Measurements from ENCODE around the gene KLK11. TPM values are rescaled to one million over a fixed set of nuclear protein-coding genes. Genes with fewer than 3 reads are reported as not detected.
"Not testable (repeated sequence)": the region's sequence is repeated elsewhere in the genome, so short reads cannot be mapped to it uniquely, and the experiment has no call there.

KLK11 gene
- total RNA-seq, 2 donors from 2014 or later: 18.4 to 44.8 TPM

DNA sequence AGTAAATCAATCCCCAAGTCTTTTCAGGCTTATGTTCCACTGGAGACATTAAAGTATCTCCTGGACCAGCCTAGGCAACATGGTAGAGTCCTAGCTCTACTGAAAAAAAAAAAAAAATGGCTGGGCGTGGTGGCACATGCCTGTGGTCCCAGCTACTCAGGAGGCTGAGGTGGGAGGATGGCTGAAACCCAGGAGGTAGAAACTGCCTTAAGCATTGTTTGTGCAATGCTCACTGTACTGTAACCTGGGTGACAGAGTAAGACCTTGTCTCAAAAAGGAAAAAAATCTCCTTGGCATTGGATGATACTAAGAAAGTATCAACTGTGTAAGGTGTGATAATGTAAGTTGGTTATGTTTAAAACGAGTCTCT is 33.8 kb downstream of the KLK11 start:
- DNase-seq (no peak), ATAC-seq (no peak)
- intact Hi-C loops (cut with DNase I): no loop called here
- H3K36me3 ChIP-seq (replicated peaks in 1 of 2; ENCODE audit: insufficient read depth in 1 of 2, low read depth in 2 of 2): no peaks in the 10 kb centered on the region
- H3K27ac ChIP-seq: no peak overlapping the region
- WGBS, 2 donors: 32% methylated on average over 2 of the region's 2 CpGs
- H3K4me3 ChIP-seq: no peak overlapping the region
- no peaks in the 10 kb centered on the region for H3K27me3 ChIP-seq
- no peaks in the 10 kb centered on the region for H3K9me3 ChIP-seq
- TF ChIP-seq POLR2A (IDR thresholded peaks at IDR 0.05): no peak
- TF ChIP-seq, protein P1, sequence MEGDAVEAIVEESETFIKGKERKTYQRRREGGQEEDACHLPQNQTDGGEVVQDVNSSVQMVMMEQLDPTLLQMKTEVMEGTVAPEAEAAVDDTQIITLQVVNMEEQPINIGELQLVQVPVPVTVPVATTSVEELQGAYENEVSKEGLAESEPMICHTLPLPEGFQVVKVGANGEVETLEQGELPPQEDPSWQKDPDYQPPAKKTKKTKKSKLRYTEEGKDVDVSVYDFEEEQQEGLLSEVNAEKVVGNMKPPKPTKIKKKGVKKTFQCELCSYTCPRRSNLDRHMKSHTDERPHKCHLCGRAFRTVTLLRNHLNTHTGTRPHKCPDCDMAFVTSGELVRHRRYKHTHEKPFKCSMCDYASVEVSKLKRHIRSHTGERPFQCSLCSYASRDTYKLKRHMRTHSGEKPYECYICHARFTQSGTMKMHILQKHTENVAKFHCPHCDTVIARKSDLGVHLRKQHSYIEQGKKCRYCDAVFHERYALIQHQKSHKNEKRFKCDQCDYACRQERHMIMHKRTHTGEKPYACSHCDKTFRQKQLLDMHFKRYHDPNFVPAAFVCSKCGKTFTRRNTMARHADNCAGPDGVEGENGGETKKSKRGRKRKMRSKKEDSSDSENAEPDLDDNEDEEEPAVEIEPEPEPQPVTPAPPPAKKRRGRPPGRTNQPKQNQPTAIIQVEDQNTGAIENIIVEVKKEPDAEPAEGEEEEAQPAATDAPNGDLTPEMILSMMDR (IDR thresholded peaks at IDR 0.05): no peak
- H3K4me1 ChIP-seq: no peaks in the 10 kb centered on the region

DNA sequence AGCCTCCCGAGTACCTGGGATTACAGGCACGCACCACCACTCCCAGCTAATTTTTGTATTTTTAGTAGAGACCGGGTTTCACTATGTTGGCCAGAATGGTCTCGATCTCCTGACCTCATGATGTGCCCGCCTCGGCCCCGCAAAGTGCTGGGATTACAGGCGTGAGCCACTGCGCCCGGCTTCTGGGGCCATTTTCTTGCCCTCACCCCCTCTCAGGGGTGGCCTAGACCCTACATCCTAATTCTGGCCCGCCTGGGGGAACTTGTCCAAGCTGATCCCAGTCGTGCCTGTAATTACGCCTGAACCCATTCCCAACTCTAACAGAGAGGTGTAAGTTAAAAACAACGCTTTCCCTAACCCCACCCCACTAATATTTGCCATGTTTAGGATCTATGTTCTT is 42.0 kb downstream of the KLK11 start:
- intact Hi-C loops (cut with DNase I); H3K27me3 ChIP-seq; H3K4me1 ChIP-seq; H3K27ac ChIP-seq; ATAC-seq; H3K4me3 ChIP-seq; H3K9me3 ChIP-seq; H3K36me3 ChIP-seq (replicated peaks in 1 of 2; ENCODE audit: insufficient read depth in 1 of 2, low read depth in 2 of 2); DNase-seq: not testable (repeated sequence)
- WGBS, 2 donors: 74 to 82% methylated on average over 14 of the region's 14 CpGs

DNA sequence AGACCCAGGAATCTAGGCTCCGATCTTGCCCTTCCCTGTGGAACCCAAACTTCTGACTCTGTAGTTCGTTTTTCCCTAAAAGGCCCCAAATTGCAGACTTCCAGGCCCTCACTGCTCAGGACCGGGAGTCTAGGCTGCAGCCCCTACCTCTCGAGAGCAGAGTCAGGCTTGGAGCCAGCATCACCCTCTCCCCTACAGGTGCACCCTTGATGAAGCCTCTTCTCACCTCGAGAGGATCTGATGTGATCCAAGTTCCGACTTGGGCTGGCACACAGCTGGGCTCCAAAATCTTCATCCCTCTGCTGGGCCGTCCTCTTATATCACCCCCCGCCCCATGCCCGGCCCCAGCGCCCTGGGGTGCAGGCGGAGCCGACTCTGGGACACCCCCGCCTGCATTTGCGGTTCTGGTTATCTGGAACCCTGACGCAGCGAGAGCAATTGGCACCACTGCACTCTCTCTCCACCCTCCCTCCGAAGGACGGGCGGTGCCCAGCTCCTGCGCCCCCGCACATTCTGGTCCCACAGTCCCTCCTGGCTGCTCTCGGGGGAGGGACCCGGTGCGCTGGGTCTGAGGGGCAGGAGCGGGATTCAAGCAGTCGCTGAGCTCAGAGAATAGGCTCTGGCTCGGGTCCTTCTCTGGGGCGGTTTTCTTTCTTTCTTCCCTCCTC is 42.7 kb downstream of the KLK11 start, which contains the start of gene KLK7:
TSS of gene KLK7 (minus strand) at position 293 of the 668 bp plus-strand sequence. CDS start 1,518 bp downstream, outside the sequence.
- H3K4me1 ChIP-seq: no peaks in the 10 kb centered on the region
- no peak within 1 kb of the TSS for H3K27ac ChIP-seq
- intact Hi-C loops (cut with DNase I): no loop called here
- H3K27me3 ChIP-seq: no peaks in the 10 kb centered on the region
- no peak for ATAC-seq
- DNase-seq: no peak
- no peak within 1 kb of the TSS for H3K4me3 ChIP-seq
- WGBS, 2 donors: 8 to 10% methylated on average over 16 to 28 of the region's 28 CpGs
- TF ChIP-seq POLR2A (IDR thresholded peaks at IDR 0.05): no peak
- TF ChIP-seq, protein P1 (IDR thresholded peaks at IDR 0.05): no peak
- H3K9me3 ChIP-seq: no peaks in the 10 kb centered on the region
- H3K36me3 ChIP-seq (replicated peaks in 1 of 2; ENCODE audit: insufficient read depth in 1 of 2, low read depth in 2 of 2): no peaks in the 10 kb centered on the region

DNA sequence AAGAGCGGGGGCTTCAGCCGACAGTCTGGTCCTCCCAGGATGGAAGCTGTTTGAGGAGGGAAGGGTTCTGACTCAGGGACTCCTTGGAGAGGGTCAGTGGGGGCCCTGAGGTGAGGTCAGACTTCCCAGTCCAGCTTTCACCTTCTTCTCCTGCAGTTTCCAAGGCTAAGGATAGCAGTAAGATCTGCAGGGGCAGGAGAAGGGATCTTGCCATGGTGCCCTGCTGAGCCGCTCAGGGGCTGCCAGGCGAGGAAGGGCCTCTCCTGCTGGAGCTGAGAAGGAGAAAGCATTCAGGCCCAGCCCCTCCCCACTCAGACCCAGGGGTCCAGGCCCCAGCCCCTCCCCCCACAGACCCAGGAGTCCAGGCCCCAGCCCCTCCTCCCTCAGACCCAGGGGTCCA is 44.2 kb downstream of the KLK11 start:
- intact Hi-C loops (cut with DNase I): no loop called here
- Histone ChIP-seq H3K4me3 (no peak overlapping the region), H3K27me3 (no peaks in the 10 kb centered on the region), H3K4me1 (no peaks in the 10 kb centered on the region), H3K27ac (no peak overlapping the region), H3K9me3 (no peaks in the 10 kb centered on the region), H3K36me3 (replicated peaks in 1 of 2; ENCODE audit: insufficient read depth in 1 of 2, low read depth in 2 of 2) (no peaks in the 10 kb centered on the region)
- TF ChIP-seq, protein P1 (IDR thresholded peaks at IDR 0.05): no peak
- no peak for TF ChIP-seq POLR2A (IDR thresholded peaks at IDR 0.05)
- ATAC-seq: no peak
- WGBS, 2 donors: 58 to 69% methylated on average over 3 to 4 of the region's 4 CpGs
- DNase-seq: no peak

DNA sequence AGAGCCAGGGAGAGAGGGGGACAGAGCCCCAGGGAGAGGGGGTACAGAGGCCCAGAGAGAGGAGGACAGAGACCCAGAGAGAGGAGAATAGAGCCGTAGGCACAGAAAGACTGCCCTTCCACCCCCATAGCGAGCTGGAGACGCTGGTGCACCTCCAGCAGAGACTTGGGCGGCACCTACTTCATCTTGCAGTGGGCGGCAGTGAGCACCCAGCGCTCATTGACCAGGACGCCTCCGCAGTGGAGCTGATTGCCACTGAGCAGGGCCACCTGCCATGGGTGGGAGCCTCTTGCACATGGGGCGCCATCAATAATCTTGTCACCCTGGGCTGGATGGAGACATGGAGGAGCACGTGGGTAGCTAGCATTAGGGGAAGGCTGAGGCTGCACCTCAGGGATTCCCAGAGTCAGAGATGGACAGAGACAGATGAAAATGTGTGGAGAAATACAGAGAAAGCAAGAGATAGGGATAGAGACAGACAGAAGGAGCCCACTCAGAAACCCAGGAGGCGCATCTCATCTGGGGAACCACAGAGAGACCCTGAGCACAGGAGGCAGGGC is 44.7 kb downstream of the KLK11 start:
- ATAC-seq: no peak
- intact Hi-C loops (cut with DNase I): no loop called here
- Histone ChIP-seq H3K36me3 (replicated peaks in 1 of 2; ENCODE audit: insufficient read depth in 1 of 2, low read depth in 2 of 2) (no peaks in the 10 kb centered on the region), H3K9me3 (no peaks in the 10 kb centered on the region), H3K4me1 (no peaks in the 10 kb centered on the region), H3K27me3 (no peaks in the 10 kb centered on the region), H3K4me3 (no peak overlapping the region), H3K27ac (no peak overlapping the region)
- DNase-seq: no peak
- no peak for TF ChIP-seq POLR2A (IDR thresholded peaks at IDR 0.05)
- TF ChIP-seq, protein P1 (IDR thresholded peaks at IDR 0.05): no peak
- 45 to 52% methylated on average over 11 of the region's 11 CpGs for WGBS, 2 donors
